SK-N-SH (cell line): ENCODE results near the gene PRKACA. TPM values are rescaled to one million over a fixed set of nuclear protein-coding genes. Genes with fewer than 3 reads are reported as not detected.

Experiments used
- CTCF ChIA-PET: fragments of 300-600, 350-600 bp; formaldehyde crosslinking; extraction: SDS; loops from one replicate; lab custom pipeline; 2021; lab: Yijun Ruan, JAX
- POLR2A ChIA-PET: fragments of 350-600 bp; sonication (Branson Sonifier 250); formaldehyde crosslinking; extraction: SDS; loops from one replicate; lab custom pipeline; 2020; ENCODE audit warnings: antibody characterized with exemption, inconsistent platforms; lab: Yijun Ruan, JAX
- DNase-seq: peaks from one replicate; pipeline ENCODE4 v3.0.0; 2012
- H2AFZ ChIP-seq: fragments of 200-600 bp; sonication (generic); 2 replicates; pipeline ENCODE4 v1.8.1; 2016; ENCODE audit warnings: antibody characterized with exemption, mild to moderate bottlenecking, low read depth
- H3F3A ChIP-seq: fragments of 200-600 bp; sonication (generic); replicated peaks from 2 replicates; pipeline ENCODE3; 2016; ENCODE audit warnings: antibody characterized with exemption, mild to moderate bottlenecking; ENCODE audit not compliant: insufficient read depth
- H3K27ac ChIP-seq, 2 experiments: fragments of 200-500 bp in 1 of 2; fragments of 200-600 bp in 1 of 2; sonication (Bioruptor generic) in 1 of 2; sonication (generic), shearing (Covaris generic) in 1 of 2; 2 replicates each; pipeline versions ENCODE4 v1.5.1 to v1.6.1; 2014 to 2016; ENCODE audit warnings: low read depth in 2 of 2, inconsistent platforms in 1 of 2, low read length in 1 of 2, mild to moderate bottlenecking in 1 of 2, mixed read lengths in 1 of 2
- H3K27me3 ChIP-seq: fragments of 200-600 bp; sonication (generic), shearing (Covaris generic); 2 replicates; pipeline ENCODE4 v1.6.1; 2016; ENCODE audit warnings: mixed run types; ENCODE audit not compliant: insufficient read depth
- H3K36me3 ChIP-seq, 2 experiments: fragments of 200-500 bp in 1 of 2; fragments of 200-600 bp in 1 of 2; sonication (Bioruptor generic) in 1 of 2; sonication (generic) in 1 of 2; replicated peaks in 1 of 2; 2 replicates each; pipeline versions ENCODE3 to v1.5.1; 2014 to 2016; ENCODE audit warnings: low read length in 1 of 2, mild to moderate bottlenecking in 1 of 2; ENCODE audit not compliant: insufficient read depth in 2 of 2, control insufficient read depth in 1 of 2
- H3K4me1 ChIP-seq, 2 experiments: fragments of 200-500 bp in 1 of 2; fragments of 200-600 bp in 1 of 2; sonication (Bioruptor generic) in 1 of 2; sonication (generic), shearing (Covaris generic) in 1 of 2; 2 replicates each; pipeline versions ENCODE4 v1.5.1 to v1.6.1; 2014 to 2016; ENCODE audit warnings: low read depth in 1 of 2, low read length in 1 of 2, mixed run types in 1 of 2; ENCODE audit not compliant: insufficient read depth in 2 of 2, control insufficient read depth in 1 of 2
- H3K4me2 ChIP-seq: fragments of 200-600 bp; sonication (generic), shearing (Covaris generic); 2 replicates; pipeline ENCODE4 v1.6.1; 2017; ENCODE audit warnings: mixed run types
- H3K4me3 ChIP-seq, 2 experiments: fragments of 200-500 bp in 1 of 2; fragments of 200-600 bp in 1 of 2; sonication (Bioruptor generic) in 1 of 2; sonication (generic), shearing (Covaris generic) in 1 of 2; 2 replicates each; pipeline versions ENCODE4 v1.5.1 to v1.8.1; 2014 to 2016; ENCODE audit warnings: low read depth in 2 of 2, inconsistent platforms in 1 of 2, low read length in 1 of 2, mild to moderate bottlenecking in 1 of 2, mixed read lengths in 1 of 2, moderate library complexity in 1 of 2
- H3K79me2 ChIP-seq: fragments of 200-600 bp; sonication (generic); 2 replicates; pipeline ENCODE4 v1.8.1; 2017; ENCODE audit warnings: mild to moderate bottlenecking; ENCODE audit not compliant: insufficient read depth
- H3K9ac ChIP-seq: fragments of 200-600 bp; sonication (generic); 2 replicates; pipeline ENCODE4 v1.6.1; 2017; ENCODE audit warnings: mixed run types
- H3K9me2 ChIP-seq: fragments of 200-600 bp; sonication (generic); 2 replicates; pipeline ENCODE4 v1.6.1; 2017; ENCODE audit warnings: mixed run types
- H3K9me3 ChIP-seq: fragments of 200-600 bp; sonication (generic); 2 replicates; pipeline ENCODE4 v1.6.1; 2017; ENCODE audit warnings: mixed run types, mild to moderate bottlenecking, moderate library complexity
- H4K20me1 ChIP-seq: fragments of 200-600 bp; sonication (generic); 2 replicates; pipeline ENCODE4 v1.6.1; 2017; ENCODE audit warnings: mild to moderate bottlenecking, mixed run types; ENCODE audit not compliant: insufficient read depth
- CTCF ChIP-seq: fragments of 200-600 bp; sonication (generic); IDR thresholded peaks from 2 replicates; pipeline ENCODE4 v1.6.1; 2017; ENCODE audit warnings: antibody characterized with exemption, mild to moderate bottlenecking, moderate library complexity
- MXI1 ChIP-seq: IDR thresholded peaks from 2 replicates; pipeline ENCODE4 v1.6.1; 2012; ENCODE audit warnings: mild to moderate bottlenecking, low read depth, low read length, improper control_type of control experiment
- NRF1 ChIP-seq: IDR thresholded peaks from 2 replicates; pipeline ENCODE4 v1.6.1; 2012; ENCODE audit warnings: low read depth, mild to moderate bottlenecking, low read length
- POLR2AphosphoS5 ChIP-seq: IDR thresholded peaks from 2 replicates; pipeline ENCODE4 v1.6.1; 2012; ENCODE audit warnings: low read depth, low read length
- RCOR1 ChIP-seq: fragments of 150-350 bp; IDR thresholded peaks from 2 replicates; pipeline ENCODE4 v1.6.1; 2017; ENCODE audit warnings: antibody characterized with exemption, low read length
- SMC3 ChIP-seq: IDR thresholded peaks from 2 replicates; pipeline ENCODE4 v1.6.1; 2012; ENCODE audit warnings: low read depth, low read length, improper control_type of control experiment
- WGBS: methylation state at CpG from one replicate; pipeline ENCODE4 v1.1.6; 2017; ENCODE audit warnings: low lambda C conversion rate; 5-methylcytosine and 5-hydroxymethylcytosine counted together
- polyA plus RNA-seq, 3 experiments: library from polyadenylated mRNA; depleted of rRNA; stranded (reverse); fragments of >200 nt; gene quantifications; 2 replicates each; pipeline ENCODE4 v1.2.3, GENCODE V29; 2012

The PRKACA gene
- polyA plus RNA-seq, 1 of the 3 experiments (the other 2 are of a cell fraction) = 48.4 TPM

GRCh38 chr19:14073925-14074838 is 43.4 kb downstream of the PRKACA start:
- Histone ChIP-seq H3K27me3 (no peaks in the 10 kb centered on the region), H2AFZ (peak overlapping the region; percentile 99), H3K9me3 (no peaks in the 10 kb centered on the region), H3K4me2 (peak overlapping the region; percentile 93), H4K20me1 (no peaks in the 10 kb centered on the region), H3K36me3 (no peaks in the 10 kb centered on the region), H3F3A (no peaks in the 10 kb centered on the region), H3K9me2 (no peaks in the 10 kb centered on the region), H3K4me1 (peaks cover 0 to 14% of the 10 kb centered on the region in 2 experiments; a peak in 1 of 4 replicates), H3K27ac (peak overlapping the region; percentile 24 to 50; a peak in 3 of 4 replicates)
- CTCF ChIA-PET = interaction anchor here (0.7 to 6.7 kb wide), 28 partner anchors 8 to 289 kb away, joined by 3 to 146 read pairs (median 4); partner anchors contain the start of genes C19orf67, DCAF15, NANOS3 and PALM3
- POLR2A ChIA-PET = interaction anchor here (0.7 to 1.6 kb wide), 5 partner anchors 15 to 921 kb away, joined by 3 to 6 read pairs (median 4); partner anchors contain the start of gene IL27RA
- DNase-seq = peak; percentile 67
- TF ChIP-seq CTCF = peak; percentile 15; the same call in 1 of the 2 replicates
- no peak for TF ChIP-seq POLR2AphosphoS5
- TF ChIP-seq, all 33 proteins: peak for 1
- Histone ChIP-seq H3K4me3 (peak overlapping the region; percentile 60 to 85), H3K79me2 (no peaks in the 10 kb centered on the region), H3K9ac (peak overlapping the region; percentile 70)
- WGBS = 10% methylated on average over 20 of the region's 44 CpGs

DNA sequence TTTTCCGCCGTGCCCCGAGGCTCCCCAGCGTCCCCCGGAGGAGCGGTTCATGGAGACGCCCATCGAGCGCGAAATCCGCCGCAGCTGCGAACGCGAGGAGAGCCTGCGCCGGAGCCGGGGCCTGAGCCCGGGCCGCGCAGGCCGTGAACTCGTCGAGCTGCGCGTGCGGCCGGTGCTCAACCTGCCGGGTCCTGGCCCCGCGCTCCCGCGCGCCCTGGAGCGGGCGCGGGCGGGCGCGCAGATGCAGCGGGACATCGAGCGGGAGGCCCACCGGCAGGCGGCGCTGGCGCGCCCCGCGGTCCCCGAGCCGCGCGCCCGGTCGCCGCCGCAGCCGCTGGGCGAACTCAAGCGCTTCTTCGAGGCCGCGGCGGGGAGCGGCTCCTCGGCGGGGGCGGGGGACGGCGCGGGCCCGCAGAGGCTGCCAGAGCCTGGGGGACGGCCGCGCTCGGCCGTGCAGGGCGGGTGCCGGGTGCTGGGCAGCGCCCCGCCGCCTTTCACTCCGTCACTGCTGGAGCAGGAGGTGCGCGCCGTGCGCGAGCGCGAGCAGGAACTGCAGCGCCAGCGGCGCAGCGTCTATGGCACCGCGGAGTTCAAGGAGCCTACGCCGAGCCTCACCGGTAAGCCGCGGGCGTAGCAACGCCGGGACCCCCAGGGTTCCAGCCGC is 44.2 kb downstream of the PRKACA start:
- Histone ChIP-seq H2AFZ (peak overlapping the region; percentile 99), H3K4me3 (peak overlapping the region; percentile 60 to 85), H3K27ac (peak overlapping the region; percentile 24 to 50; a peak in 3 of 4 replicates), H3K79me2 (no peaks in the 10 kb centered on the region), H3K9ac (peak overlapping the region; percentile 70), H3K9me3 (no peaks in the 10 kb centered on the region), H3K4me1 (peaks cover 0 to 14% of the 10 kb centered on the region in 2 experiments; a peak in 1 of 4 replicates), H3K36me3 (no peaks in the 10 kb centered on the region), H3F3A (no peaks in the 10 kb centered on the region), H3K9me2 (no peaks in the 10 kb centered on the region), H3K4me2 (peak overlapping the region; percentile 93), H4K20me1 (no peaks in the 10 kb centered on the region), H3K27me3 (no peaks in the 10 kb centered on the region)
- DNase-seq = peak; percentile 92
- ChIA-PET CTCF (interaction anchor here (0.6 to 6.7 kb wide), 48 partner anchors 9 to 802 kb away, joined by 3 to 146 read pairs (median 4); partner anchors contain the start of genes ADGRE5, C19orf67, DCAF15 and IL27RA), POLR2A (interaction anchor here (0.6 to 1.6 kb wide), 5 partner anchors 14 to 198 kb away, joined by 3 to 6 read pairs (median 4); partner anchors contain the start of gene IL27RA)
- 0% methylated on average over 5 of the region's 106 CpGs for WGBS
- peak; percentile 58 for TF ChIP-seq MXI1
- no peak for TF ChIP-seq RCOR1
- peak; percentile 32; the same call in 1 of the 2 replicates for TF ChIP-seq SMC3
- TF ChIP-seq CTCF = peak; percentile 38
- TF ChIP-seq NRF1 = peak; percentile 63
